Thyroid gland (tissue), 4 donors: Measurements from ENCODE around the gene HLA-DQB1. TPM values are rescaled to one million over a fixed set of nuclear protein-coding genes. Genes with fewer than 3 reads are reported as not detected.

Experiments
- DNase-seq, 2 donors: peaks; one replicate each; pipeline ENCODE4 v3.0.0-alpha.2; 2019
- H3K27ac ChIP-seq, 3 donors: fragments of 200-600 bp; sonication (generic); 1 replicate in 2 of 3; 2 replicates in 1 of 3; pipeline ENCODE4 v1.5.1; 2016 to 2019; ENCODE audit warnings: mild to moderate bottlenecking in 1 of 3, moderate library complexity in 1 of 3
- H3K27me3 ChIP-seq: fragments of 200-600 bp; sonication (generic); one replicate; pipeline ENCODE4 v1.5.1; 2019
- H3K36me3 ChIP-seq, 2 donors: fragments of 200-600 bp; sonication (generic); one replicate each; pipeline ENCODE4 v1.5.1; 2016 to 2019
- H3K4me1 ChIP-seq, 2 donors: fragments of 200-600 bp; sonication (generic); one replicate each; pipeline ENCODE4 v1.5.1; 2017 to 2019
- H3K4me3 ChIP-seq, 3 donors: fragments of 200-600 bp; sonication (generic); replicated peaks in 1 of 3; 1 replicate in 2 of 3; 2 replicates in 1 of 3; pipeline ENCODE4 v1.5.1; 2016; ENCODE audit warnings: mild to moderate bottlenecking in 1 of 3
- H3K9me3 ChIP-seq: fragments of 200-600 bp; sonication (generic); one replicate; pipeline ENCODE4 v1.5.1; 2017
- CTCF ChIP-seq, 6 experiments: fragments of 200-600 bp in 3 of 6; fragments of 450-650 bp in 3 of 6; sonication (generic) in 3 of 6; IDR thresholded peaks; one replicate each; pipeline ENCODE4 v1.5.1; 2016 to 2019; ENCODE audit warnings: antibody characterized with exemption in 6 of 6, mild to moderate bottlenecking in 2 of 6, inconsistent platforms in 1 of 6, moderate library complexity in 1 of 6
- POLR2A ChIP-seq, 2 donors: fragments of 450-650 bp; IDR thresholded peaks; one replicate each; pipeline ENCODE4 v1.6.1; 2017; ENCODE audit warnings: antibody characterized with exemption in 2 of 2, mild to moderate bottlenecking in 2 of 2, moderate library complexity in 1 of 2
- WGBS, 2 donors: methylation state at CpG; one replicate each; pipeline ENCODE4 v1.1.5; 2017; 5-methylcytosine and 5-hydroxymethylcytosine counted together
- intact Hi-C: fragments of 100-400 bp; cut with DNase I; formaldehyde crosslinking; loops from one replicate; pipeline ENCODE4 v1.15.1; 2023
- total RNA-seq, 4 donors: library from RNA; depleted of rRNA; stranded (reverse); fragments of >200 nt; gene quantifications; one replicate each; pipeline ENCODE4 v1.2.3, GENCODE V29; 2016

The HLA-DQB1 gene
- total RNA-seq, 4 donors from 2014 or later = 0.27 to 8.6 (median 2.7) TPM; not detected in 1

- Histone ChIP-seq H3K36me3 (no peaks in the 10 kb centered on the region), H3K4me1 (no peaks in the 10 kb centered on the region), H3K9me3 (no peaks in the 10 kb centered on the region), H3K4me3 (no peak overlapping the region), H3K27me3 (no peaks in the 10 kb centered on the region), H3K27ac (no peak overlapping the region)
- intact Hi-C loops = loop anchor here (10.0 kb wide), 1 partner anchor 104 kb away; the partner anchor contains the start of gene HLA-DQA2
- TF ChIP-seq POLR2A (IDR thresholded peaks at IDR 0.05) = no peak
- TF ChIP-seq CTCF (IDR thresholded peaks at IDR 0.05) = no peak
- 64 to 79% methylated on average over 6 of the region's 6 CpGs for WGBS, 2 donors
- DNase-seq = no peak
These were observed 25.3 kb downstream of the HLA-DQB1 start for GRCh38 chr6:32641122-32641521.

DNA sequence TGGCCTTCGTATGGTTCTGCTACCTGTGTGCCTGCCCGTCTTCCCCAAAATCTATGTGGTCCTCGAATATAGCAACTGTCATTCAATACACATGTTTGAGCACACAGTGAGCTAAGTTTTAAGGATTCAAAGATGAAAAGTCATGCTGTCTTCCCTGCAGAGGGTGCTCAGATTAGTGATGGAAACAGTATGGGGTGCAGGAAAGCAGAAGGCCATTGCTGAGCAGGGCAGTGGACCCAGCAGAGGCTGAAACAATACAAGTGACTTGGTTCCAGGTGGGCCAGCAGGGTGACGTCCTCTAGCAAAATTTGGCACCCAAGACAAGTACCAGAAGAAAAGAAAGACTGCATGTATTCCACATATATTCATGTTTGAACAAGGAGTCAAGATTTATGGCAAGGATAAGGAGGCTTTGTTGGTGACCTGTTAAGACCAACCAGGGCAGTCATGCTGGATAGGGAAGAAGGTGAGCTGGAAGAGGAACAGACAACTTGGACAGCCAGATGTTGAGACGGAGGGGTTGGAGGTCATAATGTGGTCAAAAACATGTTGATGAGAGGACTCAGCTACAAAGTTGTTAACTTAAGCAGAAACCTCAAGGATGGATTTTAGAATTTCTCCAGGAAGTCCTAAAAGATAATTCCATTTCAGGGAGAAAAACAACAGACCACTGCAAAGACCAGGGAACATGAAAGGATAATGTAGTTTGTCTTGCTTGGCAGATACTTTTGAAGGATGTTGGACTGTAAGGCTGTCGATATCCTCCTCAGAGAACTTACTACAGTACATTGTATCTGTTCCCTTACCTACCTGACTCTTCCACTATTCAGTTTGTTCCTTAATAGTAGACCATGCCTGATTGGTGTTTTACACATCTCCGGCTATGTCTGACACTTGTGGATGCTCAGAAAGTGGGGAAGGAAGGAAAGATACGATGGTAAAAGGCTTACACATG is 26.7 kb downstream of the HLA-DQB1 start:
- H3K27ac ChIP-seq = no peak overlapping the region
- H3K27me3 ChIP-seq = no peaks in the 10 kb centered on the region
- no peaks in the 10 kb centered on the region for H3K36me3 ChIP-seq
- H3K4me1 ChIP-seq = no peaks in the 10 kb centered on the region
- intact Hi-C loops = loop anchor here (10.0 kb wide), 1 partner anchor 105 kb away; the partner anchor contains the start of gene HLA-DQA2
- TF ChIP-seq CTCF (IDR thresholded peaks at IDR 0.05) (no peak), POLR2A (IDR thresholded peaks at IDR 0.05) (no peak)
- 1 to 64% methylated on average over 8 of the region's 8 CpGs for WGBS, 2 donors
- no peak overlapping the region for H3K4me3 ChIP-seq
- H3K9me3 ChIP-seq = no peaks in the 10 kb centered on the region
- DNase-seq = no peak

DNA sequence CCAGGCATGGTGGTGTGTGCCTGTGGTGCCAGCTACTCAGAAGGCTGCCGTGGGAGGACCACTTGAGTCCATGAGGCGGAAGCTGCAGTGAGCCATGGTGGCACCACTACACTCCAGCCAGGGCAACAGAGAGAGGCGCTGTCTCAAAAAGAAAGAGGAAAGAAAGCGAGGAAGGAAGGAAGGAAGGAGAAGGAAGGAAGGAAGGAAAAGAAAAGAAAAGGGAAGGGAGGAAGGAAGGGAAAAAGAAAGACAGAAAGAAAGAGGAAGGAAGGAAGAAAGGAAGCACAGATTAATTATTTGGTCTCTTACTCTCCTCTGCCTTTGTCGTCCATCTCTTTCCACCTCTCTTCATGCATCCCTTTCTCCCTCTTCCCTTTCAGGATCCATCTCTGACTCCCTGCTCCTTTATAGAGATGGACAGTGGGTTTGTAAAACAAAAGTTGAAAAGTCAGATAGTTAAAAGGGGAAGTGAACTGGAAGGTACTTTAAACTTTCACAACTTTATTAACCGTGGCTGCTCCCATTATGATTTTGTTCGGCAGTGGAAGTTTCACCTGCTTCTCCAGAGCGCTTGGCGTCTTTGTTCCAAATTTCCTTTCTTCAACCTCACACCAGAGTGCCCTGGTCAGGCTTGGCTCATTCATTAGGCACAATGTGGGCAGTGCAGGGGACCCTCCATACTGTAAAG is 27.8 kb downstream of the HLA-DQB1 start:
- no peaks in the 10 kb centered on the region for H3K4me1 ChIP-seq
- no peak overlapping the region for H3K4me3 ChIP-seq
- no peak for TF ChIP-seq POLR2A (IDR thresholded peaks at IDR 0.05)
- no peak for TF ChIP-seq CTCF (IDR thresholded peaks at IDR 0.05)
- 25 to 69% methylated on average over 4 to 9 of the region's 9 CpGs for WGBS, 2 donors
- H3K36me3 ChIP-seq = no peaks in the 10 kb centered on the region
- H3K9me3 ChIP-seq = no peaks in the 10 kb centered on the region
- intact Hi-C loops = no loop called here
- no peak for DNase-seq
- no peak overlapping the region for H3K27ac ChIP-seq
- H3K27me3 ChIP-seq = no peaks in the 10 kb centered on the region

GRCh38 chr6:32637883-32638282 is 28.6 kb downstream of the HLA-DQB1 start:
- Histone ChIP-seq H3K4me3 (no peak overlapping the region), H3K27ac (no peak overlapping the region), H3K36me3 (no peaks in the 10 kb centered on the region), H3K4me1 (no peaks in the 10 kb centered on the region), H3K9me3 (no peaks in the 10 kb centered on the region), H3K27me3 (no peaks in the 10 kb centered on the region)
- TF ChIP-seq CTCF (IDR thresholded peaks at IDR 0.05) (no peak), POLR2A (IDR thresholded peaks at IDR 0.05) (no peak)
- no peak for DNase-seq
- intact Hi-C loops = no loop called here
- 32 to 91% methylated on average over 3 of the region's 3 CpGs for WGBS, 2 donors
